ENCODE data around the gene GLI1. TPM values are rescaled to one million over a fixed set of nuclear protein-coding genes. Genes with fewer than 3 reads are reported as not detected.

GLI1 gene
- total and polyA plus RNA-seq, 2 of the 13 experiments (the other 11 are each of a cell fraction or from before 2014, with no cell fraction given) = 0.09 to 0.20 TPM

DNA sequence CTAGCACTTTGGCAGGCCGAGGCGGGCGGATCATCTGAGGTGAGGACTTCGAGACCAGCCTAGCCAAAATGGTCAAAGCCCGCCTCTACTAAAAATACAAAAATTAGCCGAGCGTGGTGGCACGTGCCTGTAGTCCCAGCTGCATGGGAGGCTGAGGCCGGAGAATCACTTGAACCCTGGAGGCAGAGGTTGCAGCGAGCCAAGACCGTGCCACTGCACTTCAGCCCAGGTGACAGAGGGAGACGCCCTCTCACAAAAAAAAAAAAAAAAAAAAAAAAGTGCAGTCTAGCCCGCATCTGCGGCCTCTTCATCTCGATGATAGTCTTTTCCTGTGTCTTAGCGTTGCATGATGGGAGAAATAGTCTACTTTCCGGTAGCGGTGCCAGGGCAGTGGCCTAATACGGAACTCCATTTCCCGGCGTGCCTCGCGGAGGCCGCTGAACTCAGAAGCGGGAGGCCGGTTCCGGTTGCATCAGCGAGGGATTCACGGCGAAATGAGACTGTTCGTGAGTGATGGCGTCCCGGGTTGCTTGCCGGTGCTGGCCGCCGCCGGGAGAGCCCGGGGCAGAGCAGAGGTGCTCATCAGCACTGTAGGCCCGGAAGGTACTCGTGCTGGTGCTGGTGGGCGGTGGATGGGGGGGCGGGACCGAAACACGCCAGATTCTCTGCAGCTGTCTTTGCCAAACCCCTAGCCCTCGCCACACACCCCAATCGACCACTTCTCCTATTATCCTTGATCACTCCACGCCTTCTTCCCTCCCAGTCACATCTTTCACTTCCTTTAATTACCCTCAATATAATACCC, 28.2 kb downstream of the GLI1 start, which contains the start of gene MARS1 (continued):
- TF ChIP-seq, protein P1, sequence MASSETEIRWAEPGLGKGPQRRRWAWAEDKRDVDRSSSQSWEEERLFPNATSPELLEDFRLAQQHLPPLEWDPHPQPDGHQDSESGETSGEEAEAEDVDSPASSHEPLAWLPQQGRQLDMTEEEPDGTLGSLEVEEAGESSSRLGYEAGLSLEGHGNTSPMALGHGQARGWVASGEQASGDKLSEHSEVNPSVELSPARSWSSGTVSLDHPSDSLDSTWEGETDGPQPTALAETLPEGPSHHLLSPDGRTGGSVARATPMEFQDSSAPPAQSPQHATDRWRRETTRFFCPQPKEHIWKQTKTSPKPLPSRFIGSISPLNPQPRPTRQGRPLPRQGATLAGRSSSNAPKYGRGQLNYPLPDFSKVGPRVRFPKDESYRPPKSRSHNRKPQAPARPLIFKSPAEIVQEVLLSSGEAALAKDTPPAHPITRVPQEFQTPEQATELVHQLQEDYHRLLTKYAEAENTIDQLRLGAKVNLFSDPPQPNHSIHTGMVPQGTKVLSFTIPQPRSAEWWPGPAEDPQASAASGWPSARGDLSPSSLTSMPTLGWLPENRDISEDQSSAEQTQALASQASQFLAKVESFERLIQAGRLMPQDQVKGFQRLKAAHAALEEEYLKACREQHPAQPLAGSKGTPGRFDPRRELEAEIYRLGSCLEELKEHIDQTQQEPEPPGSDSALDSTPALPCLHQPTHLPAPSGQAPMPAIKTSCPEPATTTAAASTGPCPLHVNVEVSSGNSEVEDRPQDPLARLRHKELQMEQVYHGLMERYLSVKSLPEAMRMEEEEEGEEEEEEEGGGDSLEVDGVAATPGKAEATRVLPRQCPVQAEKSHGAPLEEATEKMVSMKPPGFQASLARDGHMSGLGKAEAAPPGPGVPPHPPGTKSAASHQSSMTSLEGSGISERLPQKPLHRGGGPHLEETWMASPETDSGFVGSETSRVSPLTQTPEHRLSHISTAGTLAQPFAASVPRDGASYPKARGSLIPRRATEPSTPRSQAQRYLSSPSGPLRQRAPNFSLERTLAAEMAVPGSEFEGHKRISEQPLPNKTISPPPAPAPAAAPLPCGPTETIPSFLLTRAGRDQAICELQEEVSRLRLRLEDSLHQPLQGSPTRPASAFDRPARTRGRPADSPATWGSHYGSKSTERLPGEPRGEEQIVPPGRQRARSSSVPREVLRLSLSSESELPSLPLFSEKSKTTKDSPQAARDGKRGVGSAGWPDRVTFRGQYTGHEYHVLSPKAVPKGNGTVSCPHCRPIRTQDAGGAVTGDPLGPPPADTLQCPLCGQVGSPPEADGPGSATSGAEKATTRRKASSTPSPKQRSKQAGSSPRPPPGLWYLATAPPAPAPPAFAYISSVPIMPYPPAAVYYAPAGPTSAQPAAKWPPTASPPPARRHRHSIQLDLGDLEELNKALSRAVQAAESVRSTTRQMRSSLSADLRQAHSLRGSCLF (CRISPR knock-in tag; IDR thresholded peaks at IDR 0.05; ENCODE audit: borderline replicate concordance) = no peak
- TF ChIP-seq KDM5B (CRISPR knock-in tag; IDR thresholded peaks at IDR 0.05; ENCODE audit: borderline replicate concordance) (peak; percentile 41; the same call in 1 of the 2 replicates), TBL1XR1 (IDR thresholded peaks at IDR 0.05; ENCODE audit: borderline replicate concordance, low read length, partially characterized antibody) (no peak), ZFYVE20 (CRISPR knock-in tag; IDR thresholded peaks at IDR 0.05; ENCODE audit: borderline replicate concordance, low read depth) (no peak), ZKSCAN8 (CRISPR knock-in tag; IDR thresholded peaks at IDR 0.05; ENCODE audit: borderline replicate concordance) (no peak; the same call in 1 of the 2 replicates), ZNF614 (CRISPR knock-in tag; IDR thresholded peaks at IDR 0.05; ENCODE audit: borderline replicate concordance) (no peak), DPF2 (CRISPR knock-in tag; IDR thresholded peaks at IDR 0.05; ENCODE audit: borderline replicate concordance, low read depth) (no peak), MED13 (CRISPR knock-in tag; IDR thresholded peaks at IDR 0.05) (no peak)
- TF ChIP-seq, protein P2, sequence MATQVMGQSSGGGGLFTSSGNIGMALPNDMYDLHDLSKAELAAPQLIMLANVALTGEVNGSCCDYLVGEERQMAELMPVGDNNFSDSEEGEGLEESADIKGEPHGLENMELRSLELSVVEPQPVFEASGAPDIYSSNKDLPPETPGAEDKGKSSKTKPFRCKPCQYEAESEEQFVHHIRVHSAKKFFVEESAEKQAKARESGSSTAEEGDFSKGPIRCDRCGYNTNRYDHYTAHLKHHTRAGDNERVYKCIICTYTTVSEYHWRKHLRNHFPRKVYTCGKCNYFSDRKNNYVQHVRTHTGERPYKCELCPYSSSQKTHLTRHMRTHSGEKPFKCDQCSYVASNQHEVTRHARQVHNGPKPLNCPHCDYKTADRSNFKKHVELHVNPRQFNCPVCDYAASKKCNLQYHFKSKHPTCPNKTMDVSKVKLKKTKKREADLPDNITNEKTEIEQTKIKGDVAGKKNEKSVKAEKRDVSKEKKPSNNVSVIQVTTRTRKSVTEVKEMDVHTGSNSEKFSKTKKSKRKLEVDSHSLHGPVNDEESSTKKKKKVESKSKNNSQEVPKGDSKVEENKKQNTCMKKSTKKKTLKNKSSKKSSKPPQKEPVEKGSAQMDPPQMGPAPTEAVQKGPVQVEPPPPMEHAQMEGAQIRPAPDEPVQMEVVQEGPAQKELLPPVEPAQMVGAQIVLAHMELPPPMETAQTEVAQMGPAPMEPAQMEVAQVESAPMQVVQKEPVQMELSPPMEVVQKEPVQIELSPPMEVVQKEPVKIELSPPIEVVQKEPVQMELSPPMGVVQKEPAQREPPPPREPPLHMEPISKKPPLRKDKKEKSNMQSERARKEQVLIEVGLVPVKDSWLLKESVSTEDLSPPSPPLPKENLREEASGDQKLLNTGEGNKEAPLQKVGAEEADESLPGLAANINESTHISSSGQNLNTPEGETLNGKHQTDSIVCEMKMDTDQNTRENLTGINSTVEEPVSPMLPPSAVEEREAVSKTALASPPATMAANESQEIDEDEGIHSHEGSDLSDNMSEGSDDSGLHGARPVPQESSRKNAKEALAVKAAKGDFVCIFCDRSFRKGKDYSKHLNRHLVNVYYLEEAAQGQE (IDR thresholded peaks at IDR 0.05; ENCODE audit: borderline replicate concordance in 1 of 2, low read depth in 1 of 2, low read length in 2 of 2) = no peak
- TF ChIP-seq, protein P3, sequence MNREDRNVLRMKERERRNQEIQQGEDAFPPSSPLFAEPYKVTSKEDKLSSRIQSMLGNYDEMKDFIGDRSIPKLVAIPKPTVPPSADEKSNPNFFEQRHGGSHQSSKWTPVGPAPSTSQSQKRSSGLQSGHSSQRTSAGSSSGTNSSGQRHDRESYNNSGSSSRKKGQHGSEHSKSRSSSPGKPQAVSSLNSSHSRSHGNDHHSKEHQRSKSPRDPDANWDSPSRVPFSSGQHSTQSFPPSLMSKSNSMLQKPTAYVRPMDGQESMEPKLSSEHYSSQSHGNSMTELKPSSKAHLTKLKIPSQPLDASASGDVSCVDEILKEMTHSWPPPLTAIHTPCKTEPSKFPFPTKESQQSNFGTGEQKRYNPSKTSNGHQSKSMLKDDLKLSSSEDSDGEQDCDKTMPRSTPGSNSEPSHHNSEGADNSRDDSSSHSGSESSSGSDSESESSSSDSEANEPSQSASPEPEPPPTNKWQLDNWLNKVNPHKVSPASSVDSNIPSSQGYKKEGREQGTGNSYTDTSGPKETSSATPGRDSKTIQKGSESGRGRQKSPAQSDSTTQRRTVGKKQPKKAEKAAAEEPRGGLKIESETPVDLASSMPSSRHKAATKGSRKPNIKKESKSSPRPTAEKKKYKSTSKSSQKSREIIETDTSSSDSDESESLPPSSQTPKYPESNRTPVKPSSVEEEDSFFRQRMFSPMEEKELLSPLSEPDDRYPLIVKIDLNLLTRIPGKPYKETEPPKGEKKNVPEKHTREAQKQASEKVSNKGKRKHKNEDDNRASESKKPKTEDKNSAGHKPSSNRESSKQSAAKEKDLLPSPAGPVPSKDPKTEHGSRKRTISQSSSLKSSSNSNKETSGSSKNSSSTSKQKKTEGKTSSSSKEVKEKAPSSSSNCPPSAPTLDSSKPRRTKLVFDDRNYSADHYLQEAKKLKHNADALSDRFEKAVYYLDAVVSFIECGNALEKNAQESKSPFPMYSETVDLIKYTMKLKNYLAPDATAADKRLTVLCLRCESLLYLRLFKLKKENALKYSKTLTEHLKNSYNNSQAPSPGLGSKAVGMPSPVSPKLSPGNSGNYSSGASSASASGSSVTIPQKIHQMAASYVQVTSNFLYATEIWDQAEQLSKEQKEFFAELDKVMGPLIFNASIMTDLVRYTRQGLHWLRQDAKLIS (CRISPR knock-in tag; IDR thresholded peaks at IDR 0.05) = no peak
- TF ChIP-seq, protein P4, sequence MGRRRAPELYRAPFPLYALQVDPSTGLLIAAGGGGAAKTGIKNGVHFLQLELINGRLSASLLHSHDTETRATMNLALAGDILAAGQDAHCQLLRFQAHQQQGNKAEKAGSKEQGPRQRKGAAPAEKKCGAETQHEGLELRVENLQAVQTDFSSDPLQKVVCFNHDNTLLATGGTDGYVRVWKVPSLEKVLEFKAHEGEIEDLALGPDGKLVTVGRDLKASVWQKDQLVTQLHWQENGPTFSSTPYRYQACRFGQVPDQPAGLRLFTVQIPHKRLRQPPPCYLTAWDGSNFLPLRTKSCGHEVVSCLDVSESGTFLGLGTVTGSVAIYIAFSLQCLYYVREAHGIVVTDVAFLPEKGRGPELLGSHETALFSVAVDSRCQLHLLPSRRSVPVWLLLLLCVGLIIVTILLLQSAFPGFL (CRISPR knock-in tag; IDR thresholded peaks at IDR 0.05) = no peak

Measured in HepG2 (cell line).